SK-N-SH treated with all-trans-retinoic acid at 6 μM for 48 hours (cell line): ENCODE measurements around the gene C8A.

Experiments
- ATAC-seq: fragments of 200-7000 bp; cut with Tn5 transposase; 3 replicates; pipeline ENCODE4 v1.9.1; 2020; ENCODE audit warnings: mild to moderate bottlenecking, moderate library complexity
- ARNTL ChIP-seq: fragments of 450-650 bp; formaldehyde crosslinking; IDR thresholded peaks from 2 replicates; pipeline ENCODE4 v1.5.0; 2020; ENCODE audit warnings: low read depth, mild to moderate bottlenecking, moderate library complexity, borderline replicate concordance
- BACH2 ChIP-seq: fragments of 250-450 bp; sonication (Bioruptor Pico); IDR thresholded peaks from 2 replicates; pipeline ENCODE4 v1.9.0; 2021; ENCODE audit warnings: mild to moderate bottlenecking, borderline replicate concordance
- CSDC2 ChIP-seq: fragments of 250-450 bp; sonication (Bioruptor Pico); IDR thresholded peaks from 2 replicates; pipeline ENCODE4 v1.5.0; 2020; ENCODE audit warnings: mild to moderate bottlenecking, moderate library complexity
- ESRRG ChIP-seq: fragments of 250-450 bp; sonication (Bioruptor Pico); IDR thresholded peaks from 2 replicates; pipeline ENCODE4 v1.6.1; 2021; ENCODE audit warnings: mild to moderate bottlenecking
- GLIS3 ChIP-seq: fragments of 250-450 bp; sonication (Bioruptor Pico); IDR thresholded peaks from 2 replicates; pipeline ENCODE4 v1.5.0; 2020; ENCODE audit warnings: mild to moderate bottlenecking, moderate library complexity
- ISL1 ChIP-seq: fragments of 250-450 bp; sonication (Bioruptor Pico); IDR thresholded peaks from 2 replicates; pipeline ENCODE4 v2.1.2; 2022; ENCODE audit warnings: mild to moderate bottlenecking, moderate library complexity
- OSR1 ChIP-seq: fragments of 250-450 bp; sonication (Bioruptor Pico); IDR thresholded peaks from 2 replicates; pipeline ENCODE4 v1.8.0; 2022; ENCODE audit warnings: moderate library complexity, mild to moderate bottlenecking, inconsistent platforms
- PPARA ChIP-seq: fragments of 250-450 bp; sonication (Bioruptor Pico); IDR thresholded peaks from 2 replicates; pipeline ENCODE4 v1.5.0; 2020; ENCODE audit warnings: mild to moderate bottlenecking, borderline replicate concordance
- SNAI2 ChIP-seq: fragments of 250-450 bp; sonication (Bioruptor Pico); IDR thresholded peaks from 2 replicates; pipeline ENCODE4 v1.5.0; 2020; ENCODE audit warnings: mild to moderate bottlenecking, moderate library complexity
- TCF4 ChIP-seq: fragments of 250-450 bp; sonication (Bioruptor Pico); IDR thresholded peaks from 2 replicates; pipeline ENCODE4 v1.8.0; 2021; ENCODE audit warnings: mild to moderate bottlenecking, moderate library complexity, borderline replicate concordance
- TOX ChIP-seq: fragments of 250-450 bp; sonication (Bioruptor Pico); IDR thresholded peaks from 2 replicates; pipeline ENCODE4 v1.8.0; 2021; ENCODE audit warnings: mild to moderate bottlenecking, moderate library complexity, borderline replicate concordance
- ZFP30 ChIP-seq: fragments of 450-650 bp; formaldehyde crosslinking; IDR thresholded peaks from 2 replicates; pipeline ENCODE4 v1.5.0; 2022; ENCODE audit warnings: mild to moderate bottlenecking, moderate library complexity
- ZNF565 ChIP-seq: fragments of 450-650 bp; formaldehyde crosslinking; conservative IDR thresholded peaks from 2 replicates; pipeline ENCODE4 v1.5.0; 2020; ENCODE audit warnings: low read depth, mild to moderate bottlenecking, moderate library complexity
- ZNF70 ChIP-seq: fragments of 450-650 bp; formaldehyde crosslinking; IDR thresholded peaks from 2 replicates; pipeline ENCODE4 v1.5.0; 2020; ENCODE audit warnings: mild to moderate bottlenecking, moderate library complexity
- ZNF8 ChIP-seq: fragments of 450-650 bp; formaldehyde crosslinking; IDR thresholded peaks from 2 replicates; pipeline ENCODE4 v1.5.0; 2020; ENCODE audit warnings: mild to moderate bottlenecking, moderate library complexity
- TF ChIP-seq, protein P1 (sequence below): fragments of 250-450 bp; sonication (Bioruptor Pico); IDR thresholded peaks from 2 replicates; pipeline ENCODE4 v1.8.0; 2020; ENCODE audit warnings: mild to moderate bottlenecking, moderate library complexity, borderline replicate concordance
- TF ChIP-seq, protein P2 (sequence below): fragments of 250-450 bp; sonication (Bioruptor Pico); IDR thresholded peaks from 2 replicates; pipeline ENCODE4 v1.8.0; 2021; ENCODE audit warnings: low read depth, mild to moderate bottlenecking, moderate library complexity, borderline replicate concordance
- TF ChIP-seq, protein P3 (sequence below): fragments of 250-450 bp; sonication (Bioruptor Pico); IDR thresholded peaks from 2 replicates; pipeline ENCODE4 v1.5.1; 2020; ENCODE audit warnings: low read depth, mild to moderate bottlenecking, moderate library complexity
- TF ChIP-seq, protein P4 (sequence below): fragments of 250-450 bp; sonication (Bioruptor Pico); IDR thresholded peaks from 2 replicates; pipeline ENCODE4 v1.5.1; 2021; ENCODE audit warnings: mild to moderate bottlenecking, moderate library complexity

The C8A gene

DNA sequence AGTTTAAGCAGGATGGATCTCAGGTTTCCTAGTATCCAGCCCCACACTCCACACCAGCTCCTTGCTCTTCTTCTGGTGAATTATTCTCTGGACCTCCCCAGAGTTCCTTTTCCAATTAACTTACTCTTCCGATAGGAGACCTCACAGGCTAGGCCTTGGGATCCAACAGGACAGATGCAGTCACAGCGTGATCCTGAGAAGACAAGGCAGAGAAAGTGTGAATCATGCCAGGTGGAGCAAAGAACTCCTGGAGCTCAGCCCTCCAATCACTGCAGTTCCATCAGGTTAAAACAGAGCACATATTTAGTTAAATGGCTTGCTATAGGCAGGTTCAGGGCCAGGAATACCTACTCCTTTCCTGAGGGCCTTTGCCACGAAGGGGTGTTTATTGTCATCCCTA lies 77.1 kb downstream of the C8A start (continued):
- no peak for TF ChIP-seq TOX (CRISPR knock-in tag)
- no peak for TF ChIP-seq SNAI2
- TF ChIP-seq ZNF8 (CRISPR knock-in tag) = no peak
- no peak for TF ChIP-seq GLIS3
- TF ChIP-seq, all 23 proteins: peak for 0

DNA sequence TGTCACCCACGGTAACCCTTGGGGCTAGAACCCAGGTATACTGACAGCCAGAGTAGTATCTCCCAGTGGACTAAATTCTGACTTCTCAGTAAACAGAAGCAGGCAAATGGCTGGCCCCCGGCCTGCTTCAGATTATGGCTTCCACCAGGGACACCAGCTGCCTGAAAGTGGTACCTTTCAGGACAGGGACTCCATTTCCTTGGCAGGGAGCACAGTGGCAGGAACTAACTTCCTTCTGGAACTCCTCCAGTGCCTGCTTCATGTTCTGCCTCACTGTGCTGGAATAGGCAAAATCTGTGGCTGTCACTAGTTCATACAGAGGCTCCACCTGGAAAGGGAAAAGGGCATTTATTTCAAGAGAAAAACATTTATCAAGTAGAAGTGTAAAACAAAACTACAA lies 78.6 kb downstream of the C8A start:
- TF ChIP-seq GLIS3 (no peak), TOX (CRISPR knock-in tag) (no peak), ARNTL (no peak)
- TF ChIP-seq, protein P1, sequence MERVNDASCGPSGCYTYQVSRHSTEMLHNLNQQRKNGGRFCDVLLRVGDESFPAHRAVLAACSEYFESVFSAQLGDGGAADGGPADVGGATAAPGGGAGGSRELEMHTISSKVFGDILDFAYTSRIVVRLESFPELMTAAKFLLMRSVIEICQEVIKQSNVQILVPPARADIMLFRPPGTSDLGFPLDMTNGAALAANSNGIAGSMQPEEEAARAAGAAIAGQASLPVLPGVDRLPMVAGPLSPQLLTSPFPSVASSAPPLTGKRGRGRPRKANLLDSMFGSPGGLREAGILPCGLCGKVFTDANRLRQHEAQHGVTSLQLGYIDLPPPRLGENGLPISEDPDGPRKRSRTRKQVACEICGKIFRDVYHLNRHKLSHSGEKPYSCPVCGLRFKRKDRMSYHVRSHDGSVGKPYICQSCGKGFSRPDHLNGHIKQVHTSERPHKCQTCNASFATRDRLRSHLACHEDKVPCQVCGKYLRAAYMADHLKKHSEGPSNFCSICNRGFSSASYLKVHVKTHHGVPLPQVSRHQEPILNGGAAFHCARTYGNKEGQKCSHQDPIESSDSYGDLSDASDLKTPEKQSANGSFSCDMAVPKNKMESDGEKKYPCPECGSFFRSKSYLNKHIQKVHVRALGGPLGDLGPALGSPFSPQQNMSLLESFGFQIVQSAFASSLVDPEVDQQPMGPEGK (CRISPR knock-in tag) = no peak
- TF ChIP-seq, protein P2, sequence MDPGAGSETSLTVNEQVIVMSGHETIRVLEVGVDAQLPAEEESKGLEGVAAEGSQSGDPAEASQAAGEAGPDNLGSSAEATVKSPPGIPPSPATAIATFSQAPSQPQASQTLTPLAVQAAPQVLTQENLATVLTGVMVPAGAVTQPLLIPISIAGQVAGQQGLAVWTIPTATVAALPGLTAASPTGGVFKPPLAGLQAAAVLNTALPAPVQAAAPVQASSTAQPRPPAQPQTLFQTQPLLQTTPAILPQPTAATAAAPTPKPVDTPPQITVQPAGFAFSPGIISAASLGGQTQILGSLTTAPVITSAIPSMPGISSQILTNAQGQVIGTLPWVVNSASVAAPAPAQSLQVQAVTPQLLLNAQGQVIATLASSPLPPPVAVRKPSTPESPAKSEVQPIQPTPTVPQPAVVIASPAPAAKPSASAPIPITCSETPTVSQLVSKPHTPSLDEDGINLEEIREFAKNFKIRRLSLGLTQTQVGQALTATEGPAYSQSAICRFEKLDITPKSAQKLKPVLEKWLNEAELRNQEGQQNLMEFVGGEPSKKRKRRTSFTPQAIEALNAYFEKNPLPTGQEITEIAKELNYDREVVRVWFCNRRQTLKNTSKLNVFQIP = no peak
- TF ChIP-seq, protein P3, sequence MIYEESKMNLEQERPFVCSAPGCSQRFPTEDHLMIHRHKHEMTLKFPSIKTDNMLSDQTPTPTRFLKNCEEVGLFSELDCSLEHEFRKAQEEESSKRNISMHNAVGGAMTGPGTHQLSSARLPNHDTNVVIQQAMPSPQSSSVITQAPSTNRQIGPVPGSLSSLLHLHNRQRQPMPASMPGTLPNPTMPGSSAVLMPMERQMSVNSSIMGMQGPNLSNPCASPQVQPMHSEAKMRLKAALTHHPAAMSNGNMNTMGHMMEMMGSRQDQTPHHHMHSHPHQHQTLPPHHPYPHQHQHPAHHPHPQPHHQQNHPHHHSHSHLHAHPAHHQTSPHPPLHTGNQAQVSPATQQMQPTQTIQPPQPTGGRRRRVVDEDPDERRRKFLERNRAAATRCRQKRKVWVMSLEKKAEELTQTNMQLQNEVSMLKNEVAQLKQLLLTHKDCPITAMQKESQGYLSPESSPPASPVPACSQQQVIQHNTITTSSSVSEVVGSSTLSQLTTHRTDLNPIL (CRISPR knock-in tag) = no peak
- no peak for ATAC-seq

DNA sequence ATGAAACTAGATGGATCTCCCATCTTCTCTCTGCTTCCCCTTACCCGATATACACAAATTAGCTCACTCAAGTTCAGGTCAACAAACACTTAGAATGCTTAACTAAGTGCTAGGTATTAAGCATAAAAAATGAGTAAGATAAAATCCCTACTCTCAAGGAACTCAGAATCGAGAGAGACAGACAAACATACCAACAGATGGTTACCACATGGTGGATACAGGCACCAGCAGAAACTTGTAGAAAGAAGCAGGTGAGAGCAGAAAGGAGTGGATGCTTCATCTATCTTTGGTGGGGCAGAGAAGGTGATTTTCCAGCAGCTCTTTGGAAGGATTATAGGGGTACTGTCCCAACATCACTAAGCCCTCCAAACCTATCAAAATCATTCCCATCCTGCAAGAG lies 79.0 kb downstream of the C8A start:
- no peak for ATAC-seq

DNA sequence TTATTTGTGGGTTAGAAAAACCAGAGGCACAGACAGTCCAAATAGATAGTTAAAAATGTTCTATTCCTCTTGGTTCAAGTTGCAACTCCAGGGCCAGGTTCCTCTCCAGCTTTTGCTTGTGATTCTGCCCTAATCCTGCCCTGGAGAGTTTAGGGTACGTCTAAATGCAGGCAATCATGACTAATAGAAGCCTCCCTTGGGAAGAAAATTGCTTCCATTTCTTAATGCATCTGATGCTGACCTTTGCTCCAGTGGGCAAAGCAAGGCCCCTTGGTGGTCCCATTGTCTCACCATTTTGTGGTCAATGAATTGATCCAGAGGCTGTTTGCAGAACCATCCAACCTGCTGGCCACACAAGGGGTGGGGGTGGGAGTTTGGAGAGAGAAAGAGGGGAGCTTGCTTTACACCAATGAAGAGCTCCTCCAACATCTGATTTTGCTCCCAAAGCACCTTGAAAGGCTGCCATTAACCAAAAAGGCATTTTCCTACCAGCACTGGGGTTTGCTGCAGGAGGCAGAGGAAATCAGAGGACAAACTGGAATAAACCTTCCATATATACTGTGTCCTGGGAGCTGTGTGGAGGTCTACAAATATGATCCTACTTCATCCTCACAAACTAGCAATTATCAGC lies 79.9 kb downstream of the C8A start:
- no peak for ATAC-seq
- no peak for TF ChIP-seq CSDC2 (CRISPR knock-in tag)
- no peak for TF ChIP-seq PPARA (CRISPR knock-in tag)
- TF ChIP-seq SNAI2 = no peak
- TF ChIP-seq GLIS3 = no peak
- no peak for TF ChIP-seq OSR1 (CRISPR knock-in tag)
- TF ChIP-seq TCF4 = no peak
- TF ChIP-seq BACH2 (CRISPR knock-in tag) = no peak
- TF ChIP-seq ZNF565 (CRISPR knock-in tag) = no peak
- TF ChIP-seq, protein P1 (CRISPR knock-in tag) = no peak
- TF ChIP-seq ZNF70 (CRISPR knock-in tag) = no peak
- TF ChIP-seq ZFP30 (CRISPR knock-in tag) = no peak
- TF ChIP-seq ARNTL = no peak
- TF ChIP-seq, protein P2 = no peak
- TF ChIP-seq, protein P4, sequence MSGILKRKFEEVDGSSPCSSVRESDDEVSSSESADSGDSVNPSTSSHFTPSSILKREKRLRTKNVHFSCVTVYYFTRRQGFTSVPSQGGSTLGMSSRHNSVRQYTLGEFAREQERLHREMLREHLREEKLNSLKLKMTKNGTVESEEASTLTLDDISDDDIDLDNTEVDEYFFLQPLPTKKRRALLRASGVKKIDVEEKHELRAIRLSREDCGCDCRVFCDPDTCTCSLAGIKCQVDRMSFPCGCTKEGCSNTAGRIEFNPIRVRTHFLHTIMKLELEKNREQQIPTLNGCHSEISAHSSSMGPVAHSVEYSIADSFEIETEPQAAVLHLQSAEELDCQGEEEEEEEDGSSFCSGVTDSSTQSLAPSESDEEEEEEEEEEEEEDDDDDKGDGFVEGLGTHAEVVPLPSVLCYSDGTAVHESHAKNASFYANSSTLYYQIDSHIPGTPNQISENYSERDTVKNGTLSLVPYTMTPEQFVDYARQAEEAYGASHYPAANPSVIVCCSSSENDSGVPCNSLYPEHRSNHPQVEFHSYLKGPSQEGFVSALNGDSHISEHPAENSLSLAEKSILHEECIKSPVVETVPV (CRISPR knock-in tag) = no peak
- TF ChIP-seq ESRRG (CRISPR knock-in tag) = no peak

More for the DNA sequence above, 79.0 kb downstream of the C8A start:
- no peak for TF ChIP-seq PPARA (CRISPR knock-in tag)
- TF ChIP-seq TOX (CRISPR knock-in tag) = no peak
- TF ChIP-seq ARNTL = no peak
- no peak for TF ChIP-seq BACH2 (CRISPR knock-in tag)
- TF ChIP-seq, protein P3 (CRISPR knock-in tag) = no peak
- TF ChIP-seq ZNF70 (CRISPR knock-in tag) = no peak
- TF ChIP-seq ISL1 (CRISPR knock-in tag) = no peak
- TF ChIP-seq GLIS3 = no peak
- no peak for TF ChIP-seq ESRRG (CRISPR knock-in tag)
- TF ChIP-seq, all 23 proteins: peak for 0
